Left lobe of liver (tissue), 2 donors: ENCODE measurements around the gene AMOTL2. TPM values are rescaled to one million over a fixed set of nuclear protein-coding genes. Genes with fewer than 3 reads are reported as not detected.
A peak's percentile ranks its signal among the peaks of the same experiment; 100 is the strongest.

ENCODE experiments used
- ATAC-seq: fragments of 200-7000 bp; cut with Tn5 transposase; one replicate; pipeline ENCODE4 v1.9.1; 2020; ENCODE audit warnings: mild to moderate bottlenecking, moderate library complexity
- DNase-seq: peaks from one replicate; pipeline ENCODE4 v3.0.0-alpha.2; 2020; ENCODE audit warnings: low spot score
- total RNA-seq: library from RNA; stranded (reverse); gene quantifications from one replicate; pipeline ENCODE4 v1.2.1, GENCODE V29; 2021
- donor health status: DM: no; HTN: no; CAD: no; lungs with moderate emphysema.
- donor health status: DM: no; HTN: yes; CAD: no.

AMOTL2 gene
- total RNA-seq, 1 donor from 2014 or later, result 26.8 TPM

DNA sequence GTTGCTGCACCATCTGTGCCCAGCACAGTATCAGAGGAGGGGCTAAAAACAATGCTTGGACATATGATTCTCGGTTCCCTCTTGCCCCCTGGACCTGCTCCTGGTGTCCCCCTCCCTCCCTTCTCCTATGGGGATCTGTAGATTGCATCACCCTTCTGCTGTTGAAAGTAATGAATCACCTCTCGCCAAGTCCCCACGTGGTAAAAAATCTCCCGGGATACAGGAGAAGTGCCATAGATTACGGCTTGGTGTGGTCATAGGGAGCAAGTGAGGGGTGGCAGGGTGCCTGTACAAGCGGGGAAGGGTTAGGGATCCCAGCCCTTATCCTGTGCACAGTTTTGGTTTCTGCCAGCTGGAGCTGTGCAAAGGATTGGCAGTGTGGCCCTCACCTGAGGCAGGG is 37.7 kb downstream of the AMOTL2 start:
- DNase-seq, result no peak
- no peak for ATAC-seq

DNA sequence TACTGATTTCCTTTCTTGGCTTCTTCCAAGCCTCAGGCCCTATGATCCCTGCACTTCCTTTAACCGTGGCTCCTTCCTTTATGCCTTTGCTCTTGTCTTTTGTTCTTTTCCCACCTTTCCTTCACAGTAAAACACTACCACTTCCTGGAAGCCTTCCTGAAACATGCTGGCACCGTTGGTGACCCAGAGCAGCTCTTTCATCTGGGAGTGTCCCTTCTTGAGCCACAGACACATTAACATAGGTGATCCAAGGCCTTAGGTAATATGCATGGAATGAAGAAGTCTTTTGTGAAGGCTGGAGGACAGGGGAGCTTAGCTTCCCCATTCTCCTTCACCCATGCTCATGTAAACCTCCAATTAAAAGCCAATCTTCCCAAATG is 39.4 kb downstream of the AMOTL2 start:
- DNase-seq (no peak), ATAC-seq (no peak)

DNA sequence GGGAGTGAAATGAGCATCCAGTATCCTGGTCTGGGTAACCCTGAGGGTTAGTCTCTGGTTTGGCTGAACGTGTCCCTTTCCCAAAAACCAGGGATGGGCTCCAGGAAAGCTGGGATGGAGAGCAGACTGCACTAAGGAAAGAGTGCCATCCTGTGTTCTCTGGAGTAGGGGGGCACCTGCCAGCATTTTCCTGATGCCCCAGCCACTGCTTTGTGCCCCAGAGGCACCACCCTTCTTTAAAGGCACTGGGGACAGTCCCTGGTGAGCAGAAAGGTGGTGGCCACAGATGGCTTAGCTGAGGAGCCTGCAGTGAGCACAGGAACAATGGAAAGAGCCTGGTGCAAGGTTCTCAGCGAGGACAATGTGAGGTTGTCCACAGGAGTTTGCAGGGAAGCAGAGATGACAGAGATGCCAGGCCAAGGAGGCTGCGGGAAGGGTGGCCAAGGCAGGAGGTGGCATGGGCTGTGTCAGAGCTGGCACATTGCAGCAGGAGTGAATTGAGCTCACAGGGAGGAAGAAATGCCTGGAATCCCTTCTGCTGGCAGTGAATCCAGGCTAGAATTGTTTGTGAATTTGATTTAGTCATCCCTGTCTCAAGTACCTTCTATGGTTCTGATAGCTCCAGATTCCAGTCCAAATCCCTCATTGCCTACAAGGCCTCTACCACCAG is 39.9 kb downstream of the AMOTL2 start:
- no peak for ATAC-seq

DNA sequence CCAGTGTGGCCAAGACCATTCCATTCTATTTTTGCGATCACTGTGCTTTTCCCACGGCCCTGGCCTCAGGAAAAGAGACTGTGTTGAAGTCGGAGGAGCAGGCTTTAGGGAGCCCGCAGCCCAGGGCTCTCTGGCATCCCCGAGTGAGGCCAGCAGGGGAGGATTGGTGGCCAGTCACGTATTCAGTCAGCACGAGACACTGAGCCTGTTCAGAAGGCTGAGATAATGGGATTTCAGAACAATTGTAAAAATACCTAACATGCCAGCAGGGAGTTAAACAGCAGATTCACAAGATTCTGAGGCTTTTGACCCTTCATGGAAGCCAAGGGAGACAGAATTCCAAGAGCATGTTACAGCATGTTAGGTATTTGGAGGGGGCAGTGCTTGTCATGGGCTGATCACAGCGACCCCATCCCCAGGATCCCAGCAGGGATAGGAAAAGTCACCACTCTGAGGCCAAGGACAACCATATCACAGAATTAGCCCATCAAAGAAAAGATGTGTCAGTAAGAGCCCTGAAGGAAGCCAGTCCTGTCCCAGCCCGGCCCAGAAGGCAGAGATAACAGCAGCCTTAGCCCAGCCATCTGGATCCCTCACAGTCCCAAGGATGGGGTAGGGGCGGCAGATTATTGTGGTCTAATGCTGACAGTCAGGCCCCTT is 40.6 kb downstream of the AMOTL2 start:
- no peak for DNase-seq
- peak; percentile 26 for ATAC-seq

More for the DNA sequence above, 39.9 kb downstream of the AMOTL2 start:
- no peak for DNase-seq

DNA sequence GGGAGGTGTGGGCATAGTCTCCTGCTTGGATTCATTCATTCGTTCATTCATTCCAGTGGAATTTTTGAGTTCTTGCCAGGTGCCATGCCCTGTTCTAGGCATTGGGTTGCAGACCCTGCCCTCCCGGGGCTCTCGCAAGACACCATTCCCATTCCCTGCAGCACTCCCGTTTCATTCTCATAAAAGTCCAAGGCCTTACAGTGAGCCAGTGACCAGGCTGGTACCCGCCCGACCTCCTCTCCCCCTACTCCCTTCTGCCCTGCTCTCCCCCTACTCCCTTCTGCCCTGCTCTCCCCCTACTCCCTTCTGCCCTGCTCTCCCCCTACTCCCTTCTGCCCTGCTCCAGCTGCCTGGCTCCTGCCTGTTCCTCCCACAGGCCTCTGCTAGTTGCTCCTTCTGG is 41.9 kb downstream of the AMOTL2 start:
- DNase-seq, result no peak

DNA sequence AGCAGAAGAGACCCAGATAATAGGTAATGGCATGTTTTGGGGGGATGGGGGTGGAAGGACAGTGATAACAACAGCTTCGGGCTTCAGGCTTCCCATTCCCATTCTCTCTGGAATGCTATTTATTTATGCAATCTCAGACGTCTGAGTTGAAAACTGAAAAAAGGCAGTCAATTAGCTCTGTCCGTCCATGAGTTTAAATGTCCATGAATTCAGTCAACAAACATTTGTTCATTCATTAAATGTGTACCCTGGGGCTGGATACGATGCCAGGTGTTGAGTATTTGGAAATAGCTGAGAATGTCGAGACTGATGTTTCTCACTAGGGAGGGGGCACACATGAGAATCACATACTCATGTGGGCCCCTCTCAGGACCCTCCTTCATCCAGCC is 42.4 kb downstream of the AMOTL2 start:
- no peak for DNase-seq
- no peak for ATAC-seq

More for the DNA sequence above, 41.9 kb downstream of the AMOTL2 start:
- no peak for ATAC-seq

DNA sequence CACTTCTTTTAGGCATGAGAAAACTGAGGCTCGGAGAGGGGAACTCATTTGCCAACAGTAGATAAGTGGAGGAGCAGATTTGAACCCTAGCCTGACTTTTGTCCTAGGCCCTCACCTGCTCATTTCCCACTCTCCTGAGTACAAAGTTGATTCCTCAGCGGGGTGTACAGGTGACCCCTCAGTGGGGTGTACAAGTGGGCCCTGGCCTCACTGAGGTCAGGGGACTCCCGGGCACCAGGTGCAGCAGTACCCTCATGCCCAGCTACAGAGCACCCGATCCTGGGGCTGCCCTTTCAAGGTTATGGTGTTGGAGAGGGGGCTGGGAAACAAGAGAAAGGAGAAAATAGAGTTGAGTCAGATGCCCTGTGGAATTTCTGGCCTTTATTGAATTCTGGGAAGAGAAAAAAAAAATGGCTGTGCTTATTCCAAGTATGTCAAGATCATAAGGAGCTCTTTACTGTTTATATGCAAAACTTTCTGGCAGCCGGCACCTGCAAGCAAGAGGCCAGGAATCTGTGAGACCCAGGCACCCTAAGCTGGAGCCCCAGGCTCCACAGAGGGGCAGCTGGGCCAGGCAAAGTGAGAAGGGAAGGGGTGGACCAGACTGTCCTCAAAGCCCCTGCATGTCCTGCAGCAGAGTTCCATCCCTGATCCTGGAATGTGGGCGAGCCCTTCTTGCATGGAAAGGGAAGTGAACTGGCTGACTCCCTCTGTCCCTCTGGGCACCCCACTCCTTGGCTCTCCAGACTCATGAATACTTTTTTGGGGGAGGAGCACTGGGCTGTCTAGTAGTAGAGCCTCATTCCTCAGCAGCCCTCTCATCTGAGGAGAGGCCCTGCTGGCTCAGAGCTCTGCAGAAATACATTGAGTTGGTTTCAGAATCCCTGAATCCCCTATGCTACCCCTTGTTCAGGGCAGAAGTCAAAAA is 43.1 kb downstream of the AMOTL2 start:
- ATAC-seq, result no peak
- no peak for DNase-seq

DNA sequence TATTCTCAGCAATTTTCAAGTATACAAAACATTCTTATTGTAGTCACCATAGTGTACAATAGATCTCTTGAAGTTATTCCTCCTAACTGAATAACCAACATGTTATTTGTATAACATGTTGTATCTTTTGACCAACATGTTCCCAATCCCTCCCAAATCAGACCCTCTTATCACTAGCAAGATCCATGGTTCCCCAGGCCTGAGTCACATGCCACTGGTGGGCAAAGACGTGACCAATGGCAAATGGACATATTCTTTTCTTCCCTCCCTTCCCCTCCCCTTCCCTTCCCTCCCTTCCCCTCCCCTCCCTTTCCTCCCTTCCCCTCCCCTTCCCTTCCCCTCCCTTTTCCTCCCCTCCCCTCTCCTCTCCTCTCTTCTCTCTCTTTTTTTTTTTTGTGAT is 45.4 kb downstream of the AMOTL2 start:
- no peak for DNase-seq
- no peak for ATAC-seq

DNA sequence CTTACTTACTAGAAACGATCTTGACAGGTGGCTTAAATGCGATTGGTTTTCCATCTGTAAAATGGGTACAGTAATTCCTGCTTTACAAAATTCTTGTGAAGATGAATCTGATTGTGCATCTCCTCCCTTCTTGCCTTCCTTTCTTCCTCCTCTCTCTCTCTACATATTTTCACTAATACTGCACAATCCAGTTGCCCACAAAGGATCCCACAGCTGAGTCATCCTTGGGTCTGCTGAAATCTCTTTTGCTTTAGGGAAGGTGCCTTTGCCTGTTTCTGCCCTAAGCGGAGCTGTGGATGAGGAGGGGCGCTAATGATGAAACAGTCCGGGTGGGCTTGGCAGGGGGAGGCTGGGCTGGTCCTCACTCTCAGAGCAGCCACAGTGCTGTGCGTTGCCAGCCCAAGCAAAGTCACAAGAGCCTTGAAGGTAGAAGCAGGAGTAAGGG is 46.1 kb downstream of the AMOTL2 start:
- peak; percentile 24 for DNase-seq
- ATAC-seq, result no peak

DNA sequence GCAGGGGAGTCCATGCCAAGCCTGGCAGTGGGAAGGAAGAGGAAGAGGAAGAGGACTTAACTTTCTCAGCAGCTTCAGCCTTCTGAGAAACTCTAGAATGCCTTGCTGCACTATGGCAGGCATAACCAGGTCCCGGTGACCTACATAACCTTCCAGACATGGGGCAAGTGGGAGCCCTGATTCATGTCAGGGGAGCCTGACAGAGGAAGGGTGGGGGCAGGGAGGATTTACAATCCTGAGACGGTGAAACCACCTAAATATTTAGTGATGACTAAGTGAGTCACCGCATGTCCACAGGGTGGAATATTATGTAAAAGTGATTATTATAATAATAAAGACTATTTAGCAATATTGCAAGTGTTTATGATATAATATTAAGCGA is 46.7 kb downstream of the AMOTL2 start:
- ATAC-seq (no peak), DNase-seq (no peak)

DNA sequence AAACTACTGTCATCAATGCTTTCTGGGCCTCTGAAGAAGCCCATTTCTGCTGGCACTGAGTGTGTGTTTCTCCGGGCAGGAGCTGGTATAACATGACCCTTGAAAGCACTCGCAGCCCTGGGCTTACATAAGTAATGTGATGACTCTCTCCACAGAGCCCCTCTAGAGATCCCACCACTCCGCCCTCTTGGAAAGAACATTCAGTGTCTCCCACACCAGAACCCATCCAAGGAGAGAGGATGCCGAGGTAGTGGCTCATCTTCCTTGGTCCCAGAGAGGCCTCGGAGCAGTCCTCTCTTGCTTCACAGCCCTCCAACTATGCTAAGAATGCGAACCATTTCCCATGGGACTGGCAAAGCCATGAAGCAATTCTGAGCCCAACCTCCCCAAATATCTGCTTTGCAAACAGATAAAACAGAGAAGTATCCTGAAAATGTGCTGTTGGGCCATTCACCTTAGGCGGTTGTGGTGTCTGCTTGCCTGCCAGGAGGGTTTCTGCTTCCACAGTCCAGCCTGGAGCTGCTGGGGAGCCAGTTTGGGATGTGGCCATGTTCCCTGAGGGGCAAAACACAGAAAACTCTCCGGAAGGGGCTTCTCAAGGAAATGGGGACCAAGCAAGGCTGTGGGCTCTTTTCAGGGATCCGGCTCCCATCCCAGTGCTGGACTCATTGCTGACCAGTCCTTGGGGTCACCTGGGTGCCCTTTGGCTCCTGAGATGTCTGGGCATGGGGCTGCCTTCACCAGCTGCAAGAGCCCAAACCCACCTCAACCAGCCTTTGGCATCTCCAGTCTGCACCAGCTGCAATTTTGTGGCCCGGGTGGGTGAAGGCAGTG is 47.3 kb downstream of the AMOTL2 start:
- peak; percentile 51 for ATAC-seq
- no peak for DNase-seq

DNA sequence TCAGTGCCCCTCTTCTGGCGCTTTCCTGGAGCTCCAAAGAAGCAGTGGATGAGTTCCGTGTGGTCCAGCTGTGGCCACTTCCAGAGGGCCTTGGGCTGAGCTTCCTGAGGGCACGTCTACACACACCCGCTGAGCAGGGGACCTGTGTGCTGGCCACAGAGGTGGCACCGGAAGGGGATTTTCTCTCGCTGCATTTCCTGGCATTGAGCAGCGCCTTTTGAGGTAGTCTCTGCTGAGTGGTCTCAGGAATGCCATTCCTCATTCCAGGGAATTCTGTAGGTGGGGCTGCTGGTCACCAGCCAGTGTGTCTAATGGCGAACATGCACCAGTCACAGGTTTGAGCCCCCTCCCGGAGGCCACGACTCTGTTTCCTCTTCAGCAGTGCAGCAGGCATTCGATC is 48.1 kb downstream of the AMOTL2 start:
- ATAC-seq (no peak), DNase-seq (no peak)

DNA sequence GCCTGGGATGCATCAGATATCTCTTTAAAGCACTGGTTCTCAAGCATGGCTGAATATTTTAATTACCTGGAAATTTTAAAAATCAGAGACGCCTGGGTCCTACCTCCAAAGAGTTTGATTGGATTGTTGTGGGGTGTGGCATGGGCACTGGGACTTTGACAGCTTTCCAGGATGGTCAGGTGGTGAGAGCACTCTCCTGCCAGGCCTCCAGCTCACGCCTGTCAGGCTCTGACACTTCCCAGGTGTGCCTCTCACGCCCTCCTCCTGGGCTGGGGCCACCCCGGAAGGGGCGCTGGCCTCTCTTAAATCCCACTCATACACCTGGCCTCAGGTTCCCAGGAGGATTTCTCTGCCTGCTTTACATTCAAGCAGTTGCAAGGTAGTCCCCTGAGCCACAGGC is 48.5 kb downstream of the AMOTL2 start:
- DNase-seq, result no peak
- ATAC-seq, result peak; percentile 80

DNA sequence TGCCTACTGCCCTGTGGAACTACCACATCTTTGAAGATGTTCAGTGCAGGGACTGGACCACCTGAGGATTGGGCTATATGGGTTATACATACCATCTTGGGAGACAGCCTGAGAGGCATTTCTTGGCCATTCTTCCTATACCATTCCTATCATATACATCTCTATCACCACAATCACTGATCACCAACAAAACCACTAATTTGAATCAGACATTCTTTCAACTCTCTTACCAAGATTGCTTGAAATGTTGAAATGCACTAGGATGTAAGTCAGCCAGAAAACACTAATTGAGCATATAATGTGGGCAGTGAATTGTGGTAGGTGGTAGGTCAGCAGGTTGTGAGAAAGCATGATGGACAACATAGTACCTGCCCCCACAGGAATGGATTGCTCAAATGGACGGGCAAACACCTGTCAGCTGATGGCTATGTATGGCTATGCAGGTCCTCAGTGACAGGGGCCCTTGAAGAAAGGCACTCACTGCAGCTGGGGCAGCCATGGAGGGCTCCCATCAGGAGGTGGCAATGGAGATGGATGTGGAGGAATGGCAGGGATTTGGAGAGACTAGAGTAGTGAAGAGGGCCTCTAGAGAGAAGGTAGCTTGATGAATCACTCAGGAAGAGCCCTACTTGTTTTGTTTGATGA is 49.1 kb downstream of the AMOTL2 start:
- DNase-seq, result no peak
- ATAC-seq, result peak; percentile 12

DNA sequence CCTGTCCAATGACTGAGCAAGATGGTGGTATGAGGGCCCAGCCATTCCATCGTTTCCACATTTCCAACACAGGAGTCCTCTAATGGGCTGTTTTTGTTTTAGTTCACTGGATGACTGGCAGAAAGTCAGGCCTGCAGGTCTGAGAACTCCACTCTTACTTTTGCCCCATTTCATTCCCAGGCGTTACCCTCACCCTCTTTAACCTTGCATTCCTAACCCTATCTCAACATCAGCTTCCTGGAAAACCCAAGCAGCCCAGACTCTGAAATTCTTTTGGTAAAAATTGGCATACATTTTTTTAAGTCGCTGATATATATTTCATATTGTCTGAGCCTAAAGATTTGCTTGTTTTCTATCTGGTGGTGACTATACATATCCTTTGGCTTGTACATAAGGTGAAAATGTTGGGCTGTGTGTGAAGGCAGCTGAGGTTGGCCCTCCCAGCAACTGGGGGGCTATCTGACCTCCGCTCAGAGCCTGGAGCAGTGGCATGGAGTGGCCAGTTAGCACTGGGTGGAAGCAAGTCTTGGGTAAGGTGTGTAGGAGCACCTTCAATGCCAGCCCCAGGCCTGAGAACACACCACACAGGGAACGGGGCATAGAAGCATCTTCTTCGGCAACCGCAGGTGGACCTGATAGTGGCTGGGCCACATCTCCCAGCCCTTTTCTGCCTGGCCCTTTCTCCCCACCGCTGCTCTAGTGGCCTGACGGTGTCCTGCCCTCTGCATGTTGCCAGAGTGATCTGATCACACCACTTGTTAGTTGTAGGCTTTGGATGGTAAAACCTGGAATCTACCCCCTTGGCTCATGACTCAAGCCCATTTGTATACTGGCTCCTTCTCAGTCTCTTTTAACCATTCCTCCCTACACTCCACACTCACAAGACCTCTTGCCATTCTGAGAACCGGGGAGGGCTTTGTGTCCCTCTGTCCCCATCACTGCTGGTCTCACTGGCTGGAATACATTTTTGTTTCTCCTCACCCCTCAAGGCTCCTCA is 50.0 kb downstream of the AMOTL2 start:
- DNase-seq (no peak), ATAC-seq (no peak)

DNA sequence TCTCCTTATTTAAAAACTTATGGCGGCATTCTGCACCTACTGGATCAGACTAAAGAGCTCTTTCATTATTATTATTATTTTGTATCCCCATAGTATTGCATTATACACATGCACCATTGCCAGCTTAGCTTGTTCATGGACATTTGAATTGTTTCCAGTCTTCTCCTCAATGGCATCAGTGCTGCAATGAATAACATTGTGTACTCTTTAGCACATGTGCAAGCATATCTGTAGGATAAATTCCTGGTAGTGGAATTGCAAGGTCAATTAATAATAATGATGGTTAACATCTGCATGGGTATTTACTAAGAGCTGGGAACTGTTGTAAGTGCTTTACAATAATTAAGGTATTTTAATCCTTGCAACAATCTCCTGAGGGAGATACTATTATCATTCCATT is 52.0 kb downstream of the AMOTL2 start:
- no peak for ATAC-seq
- no peak for DNase-seq

DNA sequence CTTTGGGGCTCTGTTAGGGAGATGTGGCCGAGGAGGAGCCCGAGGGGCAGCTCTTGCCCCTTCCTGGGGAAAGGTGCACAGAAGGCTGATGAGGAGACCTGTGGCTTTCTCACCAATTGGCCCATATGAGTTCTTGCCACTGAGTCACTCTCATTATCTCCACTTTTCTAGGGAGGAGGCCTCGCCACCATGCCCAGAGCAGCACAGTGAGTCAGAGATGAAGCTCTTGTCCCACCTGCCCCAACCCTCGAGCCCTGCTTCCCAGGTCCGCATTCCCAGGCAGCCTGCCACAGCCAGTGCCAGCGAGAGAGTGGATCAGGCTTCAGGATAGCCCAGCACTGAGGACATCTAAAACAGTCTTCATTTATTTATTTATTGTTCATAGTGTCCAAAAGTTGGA is 53.5 kb downstream of the AMOTL2 start:
- DNase-seq (no peak), ATAC-seq (no peak)

DNA sequence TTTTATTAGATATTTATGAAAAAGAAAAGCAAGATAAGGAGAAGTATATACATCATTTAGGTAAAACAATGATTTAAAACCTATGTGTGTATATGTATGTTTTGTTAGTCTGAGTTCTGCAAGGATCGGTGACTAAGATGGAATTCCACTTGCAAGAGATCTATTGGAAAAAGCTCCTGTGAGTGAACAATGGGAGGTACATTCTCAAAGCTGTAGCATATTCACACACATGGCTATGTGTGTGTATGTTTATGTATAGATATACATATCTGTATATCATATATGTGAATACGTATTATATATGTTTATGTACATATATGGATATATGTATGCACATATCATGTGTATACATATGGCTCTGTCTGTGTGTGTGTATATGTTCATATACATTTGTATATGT is 54.3 kb downstream of the AMOTL2 start:
- ATAC-seq, result no peak
- no peak for DNase-seq

DNA sequence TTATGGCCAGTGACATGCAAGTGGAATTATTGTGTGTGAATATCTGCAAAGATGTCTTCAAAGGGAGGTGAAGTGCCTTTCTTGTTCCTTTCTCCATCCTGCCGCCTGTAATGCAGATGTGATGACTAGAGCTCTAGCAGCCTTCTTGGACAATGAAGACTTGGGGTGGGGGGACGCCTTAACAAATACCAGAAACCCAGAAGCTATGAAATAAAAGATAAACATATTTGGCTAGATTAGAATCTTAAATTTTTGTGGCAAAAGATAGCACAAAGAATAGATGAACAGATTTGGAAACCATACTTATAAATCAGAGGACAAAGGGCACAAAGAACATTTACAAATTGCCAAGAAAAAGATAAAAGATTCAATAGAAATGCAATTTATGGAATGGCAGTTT is 56.1 kb downstream of the AMOTL2 start:
- DNase-seq, result no peak
- ATAC-seq, result no peak
